Forelimb muscle (tissue), 1 donor: ENCODE measurements around the gene SMOC2. TPM values are rescaled to one million over a fixed set of nuclear protein-coding genes. Genes with fewer than 3 reads are reported as not detected.
"Not testable (repeated sequence)": the region's sequence is repeated elsewhere in the genome, so short reads cannot be mapped to it uniquely, and the experiment has no call there.

Experiments
- DNase-seq: peaks from one replicate; pipeline ENCODE4 v3.0.0-alpha.2; 2013; ENCODE audit warnings: low read depth
- polyA plus RNA-seq: library from polyadenylated mRNA; unstranded; fragments of 120-200 nt; gene quantifications from one replicate; pipeline ENCODE4 v1.2.1, GENCODE V29; 2013; ENCODE audit not compliant: insufficient read length

Gene SMOC2
- polyA plus RNA-seq, 1 donor: 74.8 TPM

DNA sequence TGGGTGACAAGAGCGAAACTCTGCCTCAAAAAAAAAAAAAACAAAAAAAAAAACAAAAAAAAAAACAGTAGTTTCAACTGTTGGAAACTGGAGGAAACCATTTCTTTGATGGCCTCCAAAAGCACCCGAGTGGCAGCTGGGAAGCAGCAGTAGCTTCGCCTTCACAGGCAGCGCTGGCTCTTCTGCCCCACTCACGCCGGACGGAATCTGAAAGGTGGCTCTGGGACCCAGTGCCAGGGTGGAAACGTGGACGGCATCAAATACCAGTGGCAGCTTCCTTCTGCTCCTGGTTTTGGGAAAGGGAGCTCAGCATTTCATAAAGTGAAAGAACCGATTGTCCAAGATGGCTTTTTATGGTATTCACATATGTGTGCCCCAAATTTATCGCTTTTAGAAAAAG lies 159.4 kb downstream of the SMOC2 start:
- no peak for DNase-seq

DNA sequence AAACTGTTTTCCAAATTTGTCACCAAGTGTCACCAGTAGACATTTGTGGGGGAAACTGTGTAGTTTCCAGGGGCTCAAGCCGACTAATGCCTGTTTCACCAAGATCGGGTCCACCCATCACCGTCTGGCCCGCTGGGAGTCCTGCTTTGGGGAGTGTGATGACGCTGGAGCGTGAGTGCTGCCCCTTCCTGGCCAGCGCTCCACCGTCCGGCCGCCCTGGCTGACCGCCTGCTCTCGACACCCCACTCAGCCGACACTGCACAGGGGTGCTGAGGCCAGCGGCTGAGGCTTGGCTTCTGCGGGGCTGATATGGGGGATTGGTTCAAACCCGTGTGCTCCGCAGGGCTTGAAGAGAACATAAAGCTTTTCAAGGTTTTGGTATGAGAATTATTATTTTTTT lies 160.1 kb downstream of the SMOC2 start:
- DNase-seq: no peak

DNA sequence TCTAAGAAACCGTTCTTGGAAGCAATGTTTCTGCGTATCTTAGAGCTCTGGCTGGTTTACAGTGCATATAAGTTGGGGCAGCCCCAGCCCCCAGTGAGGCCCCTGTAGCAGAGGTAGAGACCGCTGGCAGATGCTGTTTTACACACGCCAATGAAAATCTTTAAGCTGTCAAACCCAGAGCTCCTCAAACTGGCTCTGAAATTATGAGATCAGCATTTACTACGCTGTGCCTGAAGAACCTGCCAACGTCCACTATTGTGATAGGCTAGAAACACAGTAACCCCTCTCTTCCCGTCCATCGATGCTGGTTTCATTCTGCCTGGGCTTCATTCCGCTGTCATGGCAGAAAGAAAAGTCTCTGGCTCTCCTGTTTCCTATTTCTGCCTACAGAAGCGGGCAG lies 160.6 kb downstream of the SMOC2 start:
- no peak for DNase-seq

DNA sequence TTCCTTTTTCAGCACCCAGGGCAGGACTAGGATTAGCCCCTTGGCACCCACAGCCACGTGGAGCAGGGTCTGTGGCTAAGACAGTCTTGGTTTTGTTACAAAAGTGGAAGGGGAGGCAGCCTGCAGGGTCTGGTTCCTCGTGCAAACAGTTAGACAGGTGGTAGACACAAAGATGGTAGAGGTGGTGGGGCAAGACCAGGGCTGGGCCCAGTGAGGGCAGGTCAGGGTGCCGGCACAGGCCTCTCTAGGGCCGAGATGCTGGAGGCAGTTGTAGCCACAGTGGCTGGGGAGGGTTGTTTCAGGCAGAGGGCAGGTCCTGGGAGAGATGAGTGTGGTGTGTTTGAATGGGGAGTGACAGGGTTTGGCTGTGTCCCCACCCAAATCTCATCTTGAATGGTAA lies 161.6 kb downstream of the SMOC2 start:
- no peak for DNase-seq

DNA sequence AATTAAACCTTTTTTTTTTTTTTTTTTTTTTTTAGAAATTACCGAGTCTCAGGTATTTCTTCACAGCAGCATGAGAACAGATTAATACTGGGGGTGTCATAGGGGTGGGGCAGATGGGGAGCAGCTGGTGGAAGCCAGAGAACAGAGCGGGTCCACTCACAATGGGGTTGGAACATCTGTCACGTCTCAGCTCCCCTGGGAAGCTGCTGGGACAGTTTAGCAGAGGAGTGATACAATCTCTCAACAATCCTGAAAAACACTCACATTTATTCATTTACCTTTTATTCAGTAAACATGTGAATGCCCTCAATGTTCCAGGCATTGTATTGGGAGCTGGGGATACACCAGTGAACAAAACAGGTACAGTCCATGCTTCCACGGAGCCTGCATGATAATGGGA lies 162.2 kb downstream of the SMOC2 start:
- no peak for DNase-seq

DNA sequence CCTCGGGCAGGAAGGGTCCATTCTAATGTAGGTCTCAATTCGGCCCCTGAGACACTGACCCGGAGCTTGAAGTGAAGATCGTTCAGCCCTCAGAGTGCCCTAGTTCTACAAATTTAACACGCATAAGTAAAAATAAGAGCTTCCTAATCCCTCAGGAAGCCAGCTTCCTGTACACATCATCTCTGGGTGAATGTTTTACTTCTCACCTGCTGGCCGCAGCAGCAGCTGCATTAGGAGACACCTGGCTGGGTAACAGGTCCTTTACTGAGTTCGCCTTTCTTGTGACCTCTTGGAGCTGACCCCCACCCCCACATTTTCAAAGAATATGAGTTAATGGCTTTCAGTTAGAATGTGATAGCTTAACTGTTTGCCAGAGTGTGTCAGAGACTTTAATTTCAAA lies 165.0 kb downstream of the SMOC2 start:
- DNase-seq: no peak

DNA sequence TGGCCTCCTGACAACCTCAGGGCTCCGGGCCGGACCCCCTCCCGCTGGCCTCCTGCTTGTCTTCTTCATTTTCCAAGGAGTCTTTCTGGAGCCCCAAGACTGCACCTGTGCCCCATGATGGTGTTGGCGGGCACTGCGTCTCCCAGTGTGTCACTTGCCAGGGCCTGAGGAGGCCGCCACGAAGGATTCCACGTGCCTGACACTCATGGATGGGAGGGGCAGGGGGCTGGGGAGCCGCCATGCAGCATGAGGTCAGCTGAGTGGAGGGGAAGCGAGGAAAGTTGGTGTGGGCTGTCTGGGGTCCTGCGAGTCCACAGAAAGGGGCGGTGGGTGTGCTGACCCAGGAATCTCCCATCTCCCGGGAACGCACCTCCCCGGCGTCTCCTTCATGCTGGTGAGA lies 165.7 kb downstream of the SMOC2 start:
- DNase-seq: no peak

DNA sequence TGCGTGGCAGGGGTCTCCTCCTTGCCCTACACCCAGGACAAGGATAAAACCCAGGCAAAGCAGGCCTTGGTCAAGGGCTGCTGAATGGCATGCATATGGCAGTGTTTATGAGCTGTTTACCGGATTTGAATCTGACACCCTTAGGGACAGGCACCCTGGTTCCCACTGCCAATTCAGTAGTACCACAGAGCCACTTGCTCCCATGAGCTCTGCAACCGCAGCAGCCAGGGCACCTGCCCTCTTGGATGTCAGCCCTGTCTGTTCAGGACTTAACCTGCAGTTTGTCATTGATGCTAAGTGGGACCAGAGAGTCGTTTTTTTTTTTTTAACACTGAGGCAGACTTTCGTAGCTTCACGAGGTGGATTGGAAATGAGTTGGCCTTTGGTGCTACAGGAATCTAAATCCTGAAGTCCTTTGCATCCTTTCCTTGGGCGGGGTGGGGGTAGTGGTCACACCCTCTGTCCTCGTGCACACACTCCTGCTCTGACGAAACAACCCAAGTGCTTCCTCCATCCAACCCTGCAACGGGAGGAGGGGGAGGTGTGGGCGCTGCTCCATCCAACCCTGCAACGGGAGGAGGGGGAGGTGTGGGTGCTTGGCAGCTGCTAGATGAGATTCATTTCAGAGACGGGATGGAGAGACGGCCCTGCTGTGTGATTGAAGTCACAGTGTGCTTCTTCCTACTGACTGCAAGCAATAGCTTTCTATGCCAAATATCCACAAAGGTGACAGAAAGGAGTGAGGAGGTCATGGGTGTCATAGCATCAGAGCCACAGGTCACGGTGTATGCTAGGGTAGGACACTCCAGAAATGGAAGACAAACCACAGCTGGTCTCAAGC lies 166.5 kb downstream of the SMOC2 start:
- no peak for DNase-seq

DNA sequence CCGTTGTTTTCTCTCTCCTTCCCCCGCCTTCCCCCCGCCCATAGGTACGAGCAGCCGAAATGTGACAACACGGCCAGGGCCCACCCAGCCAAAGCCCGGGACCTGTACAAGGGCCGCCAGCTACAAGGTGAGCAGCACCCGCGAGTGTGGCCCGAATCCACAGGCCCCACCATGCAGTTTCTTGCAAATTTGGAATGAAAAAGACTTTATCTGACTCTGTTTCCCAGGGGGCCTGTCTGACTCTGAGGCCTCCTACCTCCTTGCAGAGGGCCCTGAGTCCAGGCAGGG lies 167.1 kb downstream of the SMOC2 start:
- DNase-seq: no peak

DNA sequence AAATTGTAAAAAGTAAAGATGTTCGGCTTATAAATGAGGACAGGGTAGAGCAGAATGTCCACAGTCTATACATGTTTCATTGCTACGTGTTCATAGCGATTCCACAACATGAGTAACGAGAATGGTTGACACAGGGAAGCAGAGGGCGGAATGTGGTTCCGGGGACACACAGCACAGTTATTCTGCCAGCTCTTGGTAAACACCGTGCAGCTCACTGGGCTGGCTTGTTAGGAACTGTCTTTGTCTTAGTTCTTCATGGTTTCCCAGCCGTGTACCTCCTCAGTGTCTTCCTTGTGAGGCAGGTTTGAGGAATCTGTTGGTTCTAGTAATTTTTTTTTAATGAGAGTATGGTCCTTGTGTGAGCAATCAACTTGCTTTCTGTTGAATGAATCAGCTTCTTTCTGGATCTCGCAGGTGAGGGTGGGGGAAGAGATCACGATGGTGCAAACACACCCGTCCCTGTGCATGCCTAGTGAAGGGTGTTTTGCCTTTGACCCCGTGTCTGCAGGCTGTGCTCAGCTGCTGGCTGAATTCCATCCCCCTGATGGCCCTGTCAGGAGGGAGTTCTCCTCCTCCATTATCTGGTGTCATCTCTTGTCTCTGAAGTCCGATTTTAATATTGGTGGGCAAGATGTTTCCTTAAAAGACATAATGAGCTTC lies 168.2 kb downstream of the SMOC2 start:
- no peak for DNase-seq

DNA sequence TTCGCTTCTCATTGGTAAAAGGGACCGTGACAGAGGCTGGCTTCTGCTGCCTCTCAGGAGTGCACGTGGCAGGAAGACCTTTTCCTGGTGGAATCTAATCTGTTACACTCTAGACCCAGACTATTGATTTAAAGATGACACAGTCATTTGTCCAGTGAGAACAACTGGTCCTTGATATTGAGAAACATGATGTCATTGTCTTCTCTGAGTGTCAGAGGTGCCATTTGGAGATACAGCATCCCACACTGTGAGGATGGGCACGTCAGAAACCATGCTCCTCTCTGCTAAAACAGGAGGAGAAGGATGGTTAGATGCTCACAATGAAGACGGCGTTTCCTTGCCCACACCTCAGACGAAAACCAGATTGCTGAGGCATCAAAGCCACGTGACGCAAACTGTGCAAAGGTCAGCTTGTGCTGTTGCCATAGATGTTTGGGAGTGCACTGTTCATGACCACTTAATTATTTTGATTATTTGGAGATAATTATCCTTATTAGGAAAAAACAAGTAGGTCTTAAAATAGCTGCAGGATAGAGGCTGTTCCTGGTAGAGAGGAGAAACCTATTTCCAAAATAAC lies 169.0 kb downstream of the SMOC2 start:
- DNase-seq: no peak

DNA sequence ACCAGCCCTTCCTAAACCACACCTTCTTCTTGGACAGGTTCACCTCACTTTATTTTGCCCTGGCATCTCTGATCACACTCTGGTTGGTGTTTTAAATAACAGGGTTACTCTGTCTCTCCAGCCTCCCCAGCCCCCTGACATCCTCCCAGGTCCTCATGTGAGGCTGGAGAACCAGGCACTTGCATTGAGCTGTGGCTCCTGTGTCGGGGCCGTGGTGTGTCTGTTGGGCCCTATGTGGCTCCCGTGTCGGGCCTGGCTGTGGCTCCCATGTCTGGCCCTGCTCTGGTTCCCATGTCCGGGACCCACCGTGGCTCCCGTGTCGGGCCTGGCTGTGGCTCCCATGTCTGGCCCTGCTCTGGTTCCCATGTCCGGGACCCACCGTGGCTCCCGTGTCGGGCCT lies 170.0 kb downstream of the SMOC2 start:
- DNase-seq: not testable (repeated sequence)

DNA sequence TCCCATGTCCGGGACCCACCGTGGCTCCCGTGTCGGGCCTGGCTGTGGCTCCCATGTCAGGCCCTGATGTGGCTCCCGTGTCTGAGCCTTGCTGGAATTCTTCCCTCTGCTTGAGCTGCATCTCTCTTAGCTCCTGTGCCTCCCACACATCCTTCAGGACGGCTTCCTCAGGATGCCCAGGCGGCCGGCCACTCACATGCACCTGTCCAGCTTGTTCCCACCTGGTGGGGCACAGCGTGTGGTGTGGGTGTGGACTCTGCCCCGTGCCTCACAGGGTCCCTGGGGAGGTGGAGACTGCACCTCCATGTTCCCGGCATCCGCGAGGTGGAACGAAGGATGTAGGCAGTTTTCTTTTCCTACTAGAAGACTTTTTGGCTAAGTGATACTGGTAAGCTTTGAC lies 170.7 kb downstream of the SMOC2 start:
- DNase-seq: no peak

DNA sequence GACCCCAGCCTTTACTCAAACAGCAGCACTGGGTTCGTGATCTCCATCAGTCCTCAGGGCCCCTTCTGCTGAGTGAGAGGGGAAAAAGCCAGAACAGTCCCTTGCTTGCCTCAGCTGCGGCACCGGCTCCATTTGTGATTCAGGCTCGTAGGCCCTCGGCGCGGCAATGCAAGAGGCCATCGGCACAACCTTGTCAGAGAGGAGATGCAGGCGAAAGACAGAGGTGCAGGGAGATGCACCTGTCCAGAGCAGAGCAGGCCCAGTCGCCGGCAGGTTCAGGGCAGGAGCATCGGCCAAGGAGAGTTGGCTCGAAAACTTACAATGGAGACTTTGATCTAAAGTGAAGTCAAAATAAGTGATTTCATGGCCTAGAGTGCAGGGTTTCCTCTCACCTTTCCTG lies 171.6 kb downstream of the SMOC2 start:
- no peak for DNase-seq

DNA sequence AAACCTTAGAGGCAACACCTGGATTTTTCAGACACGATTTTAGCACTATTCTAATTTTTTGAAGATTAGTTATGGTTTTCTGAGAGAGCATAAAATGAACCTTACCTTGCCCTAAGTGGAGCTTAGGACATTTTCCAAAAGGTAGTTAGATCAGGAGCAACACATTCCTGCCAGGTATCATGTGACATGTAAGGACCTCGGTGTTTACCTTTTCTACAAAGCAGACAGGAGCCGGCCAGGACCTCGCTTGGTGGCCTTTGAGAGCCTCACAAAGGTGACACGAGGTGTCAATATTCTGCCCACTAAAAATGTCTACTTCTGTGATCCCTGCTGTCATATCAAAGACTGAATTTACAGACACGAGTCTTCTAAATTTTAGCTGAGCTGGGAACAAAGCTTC lies 174.9 kb downstream of the SMOC2 start:
- no peak for DNase-seq

DNA sequence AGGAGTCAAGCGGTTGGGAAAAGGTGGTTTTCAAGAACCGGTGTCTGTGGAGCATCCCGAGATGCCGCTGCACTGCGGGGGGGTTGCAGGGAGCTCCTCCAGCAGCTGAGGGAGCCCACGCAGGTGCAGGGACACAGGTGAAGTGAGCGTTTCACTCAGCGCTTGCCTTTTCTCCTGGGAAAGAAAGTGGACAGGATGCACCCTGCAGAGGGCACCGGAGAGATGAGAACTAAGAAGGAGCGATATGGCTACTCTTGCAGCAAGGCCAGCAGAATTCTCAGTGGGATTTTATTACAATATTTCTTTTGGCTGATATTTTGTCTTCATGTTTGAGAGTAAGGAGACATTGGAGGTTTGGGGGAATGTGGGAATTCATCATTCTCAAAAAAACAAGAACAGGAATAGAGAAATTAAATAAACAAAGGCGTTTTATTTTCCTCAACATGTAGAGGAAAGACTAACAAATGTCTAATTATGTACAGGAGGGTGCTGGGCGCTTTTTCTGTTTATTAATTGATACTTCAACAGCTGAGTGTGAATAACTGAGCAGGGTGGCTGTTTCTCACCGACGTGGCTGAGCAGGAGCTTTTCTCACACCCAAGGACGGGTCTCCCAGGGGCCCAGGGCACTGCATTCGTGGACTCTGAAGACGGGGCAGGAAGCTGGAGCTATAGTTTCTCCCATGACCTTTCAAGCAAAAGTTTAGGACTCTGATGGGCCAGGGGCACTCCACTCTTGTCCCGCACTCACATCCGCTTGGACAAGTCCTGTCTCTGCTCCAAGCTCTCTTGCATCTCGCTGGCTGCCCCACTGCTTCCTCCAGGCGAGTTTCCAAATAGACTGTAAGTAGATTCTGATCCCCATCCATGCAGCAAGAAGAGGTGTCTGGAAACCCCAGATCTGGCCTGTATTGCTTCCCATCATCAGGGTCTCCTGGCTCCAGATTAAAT lies 176.1 kb downstream of the SMOC2 start:
- no peak for DNase-seq

DNA sequence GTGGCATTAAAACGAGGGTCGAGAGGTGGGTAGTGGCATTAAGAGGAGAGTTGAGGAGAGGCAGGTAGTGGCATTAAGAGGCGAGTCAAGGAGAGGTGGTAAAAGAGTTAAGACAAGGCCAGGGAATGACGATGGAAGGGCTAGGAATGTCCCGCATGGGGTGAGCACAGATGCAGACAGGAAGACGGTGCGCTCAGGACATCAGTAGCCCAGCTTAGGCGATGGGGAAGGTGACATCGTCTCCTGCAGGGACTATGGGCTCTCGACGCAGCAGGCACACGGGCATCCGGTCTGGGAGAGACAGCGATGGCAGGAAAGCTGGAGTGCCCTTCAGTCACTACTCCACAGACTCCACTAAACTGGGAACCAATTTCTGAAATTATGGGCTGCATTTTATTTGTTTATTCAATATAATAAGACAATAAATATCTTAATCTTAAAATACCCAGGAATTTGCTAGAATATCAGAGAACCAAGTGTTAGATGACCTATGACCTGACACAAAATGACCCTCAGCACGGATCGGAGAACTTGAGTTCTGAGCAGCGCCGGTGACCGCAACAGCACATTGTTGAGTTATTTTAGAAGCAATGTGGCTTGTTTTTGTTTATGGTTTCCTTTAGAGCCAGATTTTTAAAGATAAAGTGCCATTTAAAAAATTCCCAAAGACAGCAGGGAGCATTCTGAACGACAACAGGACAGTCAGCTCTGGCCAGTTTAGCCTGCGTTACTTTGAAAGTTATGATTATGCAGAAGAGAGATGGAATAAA lies 177.7 kb downstream of the SMOC2 start:
- no peak for DNase-seq

DNA sequence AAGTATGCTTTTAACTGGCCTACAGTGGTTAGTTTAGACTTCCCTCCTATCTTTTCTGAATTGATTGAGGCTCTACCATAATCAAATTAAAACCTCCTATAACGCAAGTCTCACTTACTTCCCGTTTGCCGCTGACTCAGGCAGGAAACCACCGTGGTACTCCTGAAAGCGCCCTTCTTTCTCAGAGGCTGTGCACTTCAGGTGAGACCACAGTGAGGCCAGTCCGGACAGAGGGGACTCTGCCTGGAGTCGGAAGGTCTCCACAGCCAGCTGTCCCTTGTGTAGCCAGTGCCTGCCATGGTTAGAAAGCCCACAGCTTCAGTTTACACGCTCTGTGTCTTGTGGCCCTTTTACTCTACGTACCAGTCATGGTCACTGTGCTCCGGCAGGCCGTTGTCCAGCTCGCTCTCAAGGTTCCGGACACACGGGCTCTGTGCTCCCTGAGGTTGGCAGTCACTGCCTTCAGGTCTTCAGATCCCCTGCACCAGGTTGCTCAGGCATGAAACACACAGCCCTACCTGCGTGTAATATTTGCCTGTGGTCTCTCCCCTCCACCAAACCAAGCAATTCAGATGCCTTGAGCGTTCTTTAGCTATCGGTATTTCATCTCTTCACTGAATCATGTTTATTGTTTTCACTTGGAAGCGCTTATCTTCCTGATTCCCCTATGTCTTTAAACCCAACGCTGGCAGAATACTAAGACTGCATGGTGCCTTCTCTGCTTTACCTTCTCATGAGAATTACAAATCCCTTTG lies 178.8 kb downstream of the SMOC2 start:
- DNase-seq: no peak

DNA sequence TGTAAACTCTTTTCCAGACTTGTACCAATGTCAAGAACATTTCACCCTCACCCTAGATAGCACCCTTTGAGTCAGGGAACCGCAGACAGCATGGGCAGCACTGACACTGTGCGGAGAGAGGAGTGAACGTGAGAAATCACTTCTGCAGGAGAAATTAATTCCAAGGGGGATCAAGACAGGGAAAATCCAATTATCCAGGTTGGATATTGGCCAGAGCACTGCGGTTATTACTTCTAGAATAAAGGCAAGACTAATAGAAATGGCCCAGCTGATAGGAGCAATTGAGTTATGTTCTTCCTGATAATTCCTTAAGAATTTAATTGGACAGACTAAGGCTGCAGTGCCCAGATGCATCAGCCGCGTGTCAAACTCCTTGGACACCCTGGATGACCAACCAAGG lies 179.6 kb downstream of the SMOC2 start:
- no peak for DNase-seq

DNA sequence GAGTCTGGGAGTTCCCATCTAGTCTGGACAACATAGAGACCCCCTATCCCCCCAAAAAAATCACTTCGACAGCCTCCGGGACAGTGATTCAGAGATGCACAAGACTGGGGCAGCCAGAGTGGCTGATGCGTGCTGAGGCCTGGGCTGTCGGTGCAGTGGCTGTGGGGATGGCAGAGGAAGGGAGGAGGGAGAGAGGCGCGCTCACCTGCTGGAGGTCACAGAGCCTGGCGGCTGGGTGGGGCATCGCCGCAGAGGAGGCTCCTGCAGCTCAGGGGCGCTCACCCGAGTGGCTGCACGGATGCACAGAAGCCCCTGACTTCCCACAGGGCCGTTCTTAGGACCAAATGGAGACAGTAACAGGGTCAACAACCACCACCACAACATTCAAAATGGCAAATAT lies 182.8 kb downstream of the SMOC2 start:
- no peak for DNase-seq

DNA sequence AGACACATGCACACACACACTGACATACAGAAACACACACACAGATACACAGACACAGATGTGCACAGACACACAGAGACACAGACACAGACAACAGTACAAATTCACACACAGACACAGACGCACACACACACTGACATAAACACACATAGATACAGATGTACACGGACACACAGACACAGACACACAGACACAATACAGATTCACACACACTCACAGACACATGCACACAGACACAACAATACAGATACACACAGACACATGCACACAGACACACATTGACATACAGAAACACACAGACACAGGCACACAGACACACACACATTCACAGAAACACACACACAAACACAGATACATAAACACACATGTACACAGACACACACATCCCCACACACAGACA lies 183.6 kb downstream of the SMOC2 start:
- no peak for DNase-seq
